ENCODE measurements around the gene TFAP2A. TPM values are rescaled to one million over a fixed set of nuclear protein-coding genes. Genes with fewer than 3 reads are reported as not detected.

The TFAP2A gene
- total RNA-seq, 4 donors from 2014 or later, result 0.20 to 1.2 (median 0.66) TPM; not detected in 1

- no peak for TF ChIP-seq POLR2A (IDR thresholded peaks at IDR 0.05)
- no peak for TF ChIP-seq EP300 (IDR thresholded peaks at IDR 0.05)
- no peak for TF ChIP-seq CTCF (IDR thresholded peaks at IDR 0.05)
- no peak overlapping the region for H3K4me3 ChIP-seq
- peaks cover 0 to 7% of the 10 kb centered on the region in 2 donors for H3K27me3 ChIP-seq
- no peak overlapping the region for H3K27ac ChIP-seq
- H3K4me1 ChIP-seq, result peaks cover 0 to 8% (median 0%) of the 10 kb centered on the region in 4 donors
- DNase-seq (ENCODE audit: low spot score in 2 of 2), result no peak
- no peaks in the 10 kb centered on the region for H3K9me3 ChIP-seq
- WGBS, 2 donors, result 74 to 87% methylated on average over 3 of the region's 3 CpGs
- H3K36me3 ChIP-seq, result no peaks in the 10 kb centered on the region
Observed at GRCh38 chr6:10437891-10438290, 23.0 kb upstream of the TFAP2A start.

GRCh38 chr6:10434235-10434634 is 19.4 kb upstream of the TFAP2A start:
- Histone ChIP-seq H3K27ac (no peak overlapping the region), H3K4me3 (no peak overlapping the region), H3K9me3 (no peaks in the 10 kb centered on the region), H3K27me3 (peaks cover 0 to 10% of the 10 kb centered on the region in 2 donors), H3K36me3 (no peaks in the 10 kb centered on the region), H3K4me1 (peaks cover 0 to 8% (median 0%) of the 10 kb centered on the region in 4 donors)
- TF ChIP-seq CTCF (IDR thresholded peaks at IDR 0.05) (no peak), EP300 (IDR thresholded peaks at IDR 0.05) (no peak), POLR2A (IDR thresholded peaks at IDR 0.05) (no peak)
- no peak for DNase-seq (ENCODE audit: low spot score in 2 of 2)
- WGBS, 2 donors, result 70 to 72% methylated on average over 4 of the region's 4 CpGs

- Histone ChIP-seq H3K27ac (no peak overlapping the region), H3K9me3 (no peaks in the 10 kb centered on the region), H3K4me3 (no peak overlapping the region), H3K4me1 (peaks cover 0 to 8% (median 0%) of the 10 kb centered on the region in 4 donors), H3K27me3 (peaks cover 0 to 10% of the 10 kb centered on the region in 2 donors), H3K36me3 (no peaks in the 10 kb centered on the region)
- 81 to 87% methylated on average over 4 of the region's 4 CpGs for WGBS, 2 donors
- no peak for TF ChIP-seq EP300 (IDR thresholded peaks at IDR 0.05)
- no peak for TF ChIP-seq CTCF (IDR thresholded peaks at IDR 0.05)
- TF ChIP-seq POLR2A (IDR thresholded peaks at IDR 0.05), result no peak
- no peak for DNase-seq (ENCODE audit: low spot score in 2 of 2)
Observed at GRCh38 chr6:10433322-10433721, 18.4 kb upstream of the TFAP2A start.

GRCh38 chr6:10431423-10432164 is 16.7 kb upstream of the TFAP2A start:
- no peak overlapping the region for H3K27ac ChIP-seq
- H3K4me3 ChIP-seq, result no peak overlapping the region
- DNase-seq (ENCODE audit: low spot score in 2 of 2), result no peak
- TF ChIP-seq CTCF (IDR thresholded peaks at IDR 0.05) (no peak), EP300 (IDR thresholded peaks at IDR 0.05) (no peak), POLR2A (IDR thresholded peaks at IDR 0.05) (no peak)
- H3K27me3 ChIP-seq, result peaks cover 0 to 15% of the 10 kb centered on the region in 2 donors
- H3K4me1 ChIP-seq, result peaks cover 0 to 11% (median 2%) of the 10 kb centered on the region in 4 donors
- 83% methylated on average over 7 of the region's 7 CpGs for WGBS, 2 donors
- H3K36me3 ChIP-seq, result no peaks in the 10 kb centered on the region
- H3K9me3 ChIP-seq, result no peaks in the 10 kb centered on the region

- TF ChIP-seq EP300 (IDR thresholded peaks at IDR 0.05) (no peak), CTCF (IDR thresholded peaks at IDR 0.05) (peak; percentile 24 to 59 (median 36)), POLR2A (IDR thresholded peaks at IDR 0.05) (no peak)
- peaks cover 0 to 23% (median 7%) of the 10 kb centered on the region in 4 donors for H3K4me1 ChIP-seq
- H3K4me3 ChIP-seq, result no peak overlapping the region
- DNase-seq (ENCODE audit: low spot score in 2 of 2), result no peak
- H3K27me3 ChIP-seq, result peaks cover 0 to 22% of the 10 kb centered on the region in 2 donors
- no peaks in the 10 kb centered on the region for H3K36me3 ChIP-seq
- WGBS, 2 donors, result 20 to 25% methylated on average over 12 of the region's 12 CpGs
- H3K27ac ChIP-seq, result no peak overlapping the region
- H3K9me3 ChIP-seq, result no peaks in the 10 kb centered on the region
Observed at GRCh38 chr6:10429638-10430427, 15.0 kb upstream of the TFAP2A start.
